ENCODE measurements around the gene TMEM161B. TPM values are rescaled to one million over a fixed set of nuclear protein-coding genes. Genes with fewer than 3 reads are reported as not detected.

Gene TMEM161B
- total and polyA plus RNA-seq, 2 donors (not counting 3 experiments of a cell fraction or from before 2014, with no cell fraction given) = 5.3 to 11.6 TPM

DNA sequence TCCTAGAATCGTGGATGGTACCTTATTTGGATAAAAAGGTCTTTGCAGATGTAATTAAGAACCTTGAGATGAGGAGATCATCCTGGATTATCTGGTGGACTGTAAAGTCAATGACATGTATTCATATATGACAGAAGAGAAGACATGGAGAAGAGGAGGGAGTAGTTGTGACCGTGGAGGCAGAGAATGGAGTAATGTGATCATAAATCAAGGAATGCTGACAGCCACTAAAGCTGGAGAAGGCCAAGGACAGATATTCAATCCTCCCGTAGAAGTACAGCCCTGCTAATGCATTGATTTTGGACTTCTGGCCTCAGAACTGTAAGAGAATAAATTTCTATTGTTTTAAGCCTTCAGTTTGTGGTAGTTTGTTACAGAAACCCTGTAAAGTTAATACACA lies 18.7 kb upstream of the TMEM161B start:
- Histone ChIP-seq H3K79me2 (ENCODE audit: control insufficient read depth, insufficient read depth, low read length) (no peaks in the 10 kb centered on the region), H3K4me2 (ENCODE audit: insufficient read depth, low read length) (no peak overlapping the region), H3K9me1 (replicated peaks; ENCODE audit: control insufficient read depth, extremely low read depth, insufficient read depth, low read length) (no peaks in the 10 kb centered on the region), H2AFZ (ENCODE audit: low read depth, low read length) (no peak overlapping the region), H3K4me3 (replicated peaks in 1 of 3; ENCODE audit: insufficient read depth in 1 of 3, low read depth in 1 of 3, low read length in 3 of 3) (no peak overlapping the region), H3K27ac (ENCODE audit: insufficient read depth, low read depth, low read length) (no peak overlapping the region), H3K4me1 (ENCODE audit: control insufficient read depth, extremely low read depth, insufficient read depth, low read length) (no peaks in the 10 kb centered on the region), H3K9me3 (replicated peaks; ENCODE audit: control insufficient read depth, insufficient read depth, low read length) (no peaks in the 10 kb centered on the region), H3K36me3 (ENCODE audit: control insufficient read depth in 2 of 2, extremely low read depth in 1 of 2, insufficient read depth in 2 of 2, low read length in 2 of 2) (no peaks in the 10 kb centered on the region), H4K20me1 (replicated peaks; ENCODE audit: control insufficient read depth, extremely low read depth, insufficient read depth, low read length) (no peaks in the 10 kb centered on the region), H3K27me3 (ENCODE audit: control insufficient read depth in 2 of 2, insufficient read depth in 2 of 2, low read length in 2 of 2) (no peaks in the 10 kb centered on the region), H3K9ac (replicated peaks; ENCODE audit: extremely low read depth, insufficient read depth, low read length) (no peak overlapping the region)
- DNase-seq (ENCODE audit: low read depth, low spot score) = no peak
- POLR2A ChIA-PET = no interaction called here
- no peak for TF ChIP-seq JUN (IDR thresholded peaks at IDR 0.05; ENCODE audit: borderline replicate concordance, insufficient read depth, insufficient read length, low read depth)
- no peak for TF ChIP-seq FOS (IDR thresholded peaks at IDR 0.05; ENCODE audit: borderline replicate concordance, insufficient read depth, low read length)
- TF ChIP-seq POLR2A (IDR thresholded peaks at IDR 0.05; ENCODE audit: low read depth, low read length) = no peak
- TF ChIP-seq, protein P1, sequence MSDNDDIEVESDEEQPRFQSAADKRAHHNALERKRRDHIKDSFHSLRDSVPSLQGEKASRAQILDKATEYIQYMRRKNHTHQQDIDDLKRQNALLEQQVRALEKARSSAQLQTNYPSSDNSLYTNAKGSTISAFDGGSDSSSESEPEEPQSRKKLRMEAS (IDR thresholded peaks at IDR 0.05; ENCODE audit: insufficient read depth, insufficient read length) = no peak
- TF ChIP-seq, protein P2, sequence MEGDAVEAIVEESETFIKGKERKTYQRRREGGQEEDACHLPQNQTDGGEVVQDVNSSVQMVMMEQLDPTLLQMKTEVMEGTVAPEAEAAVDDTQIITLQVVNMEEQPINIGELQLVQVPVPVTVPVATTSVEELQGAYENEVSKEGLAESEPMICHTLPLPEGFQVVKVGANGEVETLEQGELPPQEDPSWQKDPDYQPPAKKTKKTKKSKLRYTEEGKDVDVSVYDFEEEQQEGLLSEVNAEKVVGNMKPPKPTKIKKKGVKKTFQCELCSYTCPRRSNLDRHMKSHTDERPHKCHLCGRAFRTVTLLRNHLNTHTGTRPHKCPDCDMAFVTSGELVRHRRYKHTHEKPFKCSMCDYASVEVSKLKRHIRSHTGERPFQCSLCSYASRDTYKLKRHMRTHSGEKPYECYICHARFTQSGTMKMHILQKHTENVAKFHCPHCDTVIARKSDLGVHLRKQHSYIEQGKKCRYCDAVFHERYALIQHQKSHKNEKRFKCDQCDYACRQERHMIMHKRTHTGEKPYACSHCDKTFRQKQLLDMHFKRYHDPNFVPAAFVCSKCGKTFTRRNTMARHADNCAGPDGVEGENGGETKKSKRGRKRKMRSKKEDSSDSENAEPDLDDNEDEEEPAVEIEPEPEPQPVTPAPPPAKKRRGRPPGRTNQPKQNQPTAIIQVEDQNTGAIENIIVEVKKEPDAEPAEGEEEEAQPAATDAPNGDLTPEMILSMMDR (IDR thresholded peaks at IDR 0.05; ENCODE audit: extremely low read depth in 1 of 2, insufficient read depth in 1 of 2, low read depth in 1 of 2, low read length in 2 of 2) = no peak
- TF ChIP-seq MYC (IDR thresholded peaks at IDR 0.05; ENCODE audit: low read depth, low read length) = no peak
- TF ChIP-seq GATA2 (IDR thresholded peaks at IDR 0.05; ENCODE audit: insufficient read depth, insufficient read length, low read depth, low read length) = no peak
- CTCF ChIA-PET = interaction anchor here (0.8 kb wide), 1 partner anchor 10 kb away, joined by 3 read pairs; no protein-coding TSS in a partner anchor
- intact Hi-C loops (cut with micrococcal nuclease) = no loop called here
- no TSS peak for BruUV-seq (replicated peaks)
- dilution Hi-C loops (cut with MboI; ENCODE audit: extremely low pct_ligation_motif_present, low sequenced_read_pairs) = no loop called here
- FAIRE-seq = no peak

All from endothelial cell of umbilical vein (primary cell).